ENCODE measurements around the gene CCDC89. TPM values are rescaled to one million over a fixed set of nuclear protein-coding genes. Genes with fewer than 3 reads are reported as not detected.
"Not testable (repeated sequence)": the region's sequence is repeated elsewhere in the genome, so short reads cannot be mapped to it uniquely, and the experiment has no call there.

CCDC89 gene
- total RNA-seq, 2 experiments from 2014 or later = not detected

GRCh38 chr11:85685125-85685819, 723 bp downstream of the CCDC89 start:
- Mint-ChIP-seq H3K9me3 (ENCODE audit: low read depth) (no peaks in the 10 kb centered on the region), H3K27ac (no peak overlapping the region), H3K27me3 (peaks cover 5% of the 10 kb centered on the region), H3K4me1 (peaks cover 16% of the 10 kb centered on the region), H3K4me3 (no peak overlapping the region), H3K36me3 (ENCODE audit: low read depth) (no peaks in the 10 kb centered on the region)
- ATAC-seq = no peak
- intact Hi-C loops (cut with DNase I, micrococcal nuclease) = no loop called here
- POLR2A ChIA-PET = no interaction called here
- no peak for DNase-seq
- CTCF ChIA-PET = interaction anchor here (0.6 to 2.4 kb wide), 3 partner anchors 10 to 23 kb away, joined by 3 to 22 read pairs (median 3); no protein-coding TSS in a partner anchor

- Mint-ChIP-seq H3K27me3 (peaks cover 5% of the 10 kb centered on the region), H3K4me1 (peaks cover 16% of the 10 kb centered on the region), H3K9me3 (ENCODE audit: low read depth) (no peaks in the 10 kb centered on the region), H3K4me3 (peak overlapping the region; percentile 77), H3K27ac (peak overlapping the region; percentile 87), H3K36me3 (ENCODE audit: low read depth) (no peaks in the 10 kb centered on the region)
- ATAC-seq (peak; percentile 90), DNase-seq (peak; percentile 81)
- intact Hi-C loops (cut with DNase I, micrococcal nuclease) = loop anchor here (1.0 to 2.0 kb wide), 2 partner anchors 17 to 18 kb away; partner anchors contain the start of gene CREBZF (in 2 of the 2)
- ChIA-PET CTCF (interaction anchor here (0.6 kb wide), 1 partner anchor 474 kb away, joined by 3 read pairs; no protein-coding TSS in a partner anchor), POLR2A (interaction anchor here (0.6 to 1.1 kb wide), 2 partner anchors 13 to 55 kb away, joined by 3 to 4 read pairs; no protein-coding TSS in a partner anchor)
These were observed 3.4 kb downstream of the CCDC89 start for GRCh38 chr11:85682330-85683305.

GRCh38 chr11:85680897-85681296, 5.1 kb downstream of the CCDC89 start:
- Mint-ChIP-seq H3K36me3 (ENCODE audit: low read depth) (no peaks in the 10 kb centered on the region), H3K27ac (no peak overlapping the region), H3K4me1 (peaks cover 16% of the 10 kb centered on the region), H3K9me3 (ENCODE audit: low read depth) (no peaks in the 10 kb centered on the region), H3K4me3 (no peak overlapping the region), H3K27me3 (peaks cover 5% of the 10 kb centered on the region)
- ATAC-seq (peak; percentile 49), DNase-seq (no peak)
- POLR2A ChIA-PET = interaction anchor here (0.6 kb wide), 2 partner anchors 23 to 106 kb away, joined by 3 read pairs; no protein-coding TSS in a partner anchor
- CTCF ChIA-PET = interaction anchor here (0.6 kb wide), 1 partner anchor 12 kb away, joined by 3 read pairs; no protein-coding TSS in a partner anchor
- intact Hi-C loops (cut with DNase I, micrococcal nuclease) = no loop called here

- intact Hi-C loops (cut with DNase I, micrococcal nuclease) = no loop called here
- Mint-ChIP-seq H3K4me3 (no peak overlapping the region), H3K9me3 (ENCODE audit: low read depth) (no peaks in the 10 kb centered on the region), H3K27me3 (peaks cover 5% of the 10 kb centered on the region), H3K4me1 (peaks cover 16% of the 10 kb centered on the region), H3K36me3 (ENCODE audit: low read depth) (no peaks in the 10 kb centered on the region), H3K27ac (no peak overlapping the region)
- ChIA-PET CTCF (interaction anchor here (0.8 to 1.1 kb wide), 3 partner anchors 9 to 362 kb away, joined by 3 to 5 read pairs (median 3); partner anchors contain the start of gene CCDC83), POLR2A (no interaction called here)
- no peak for ATAC-seq
- DNase-seq = no peak
These were observed 6.4 kb downstream of the CCDC89 start for GRCh38 chr11:85679576-85679975.

GRCh38 chr11:85673393-85673792, 12.6 kb downstream of the CCDC89 start:
- POLR2A ChIA-PET = no interaction called here
- no peaks in the 10 kb centered on the region for H3K4me1 Mint-ChIP-seq

GRCh38 chr11:85672105-85672902, 13.7 kb downstream of the CCDC89 start:
- ChIA-PET POLR2A (no interaction called here), CTCF (no interaction called here)
- ATAC-seq (no peak), DNase-seq (no peak)
- H3K36me3 Mint-ChIP-seq (ENCODE audit: low read depth) = no peaks in the 10 kb centered on the region
- H3K9me3 Mint-ChIP-seq (ENCODE audit: low read depth) = no peaks in the 10 kb centered on the region
- no peaks in the 10 kb centered on the region for H3K4me1 Mint-ChIP-seq
- intact Hi-C loops (cut with DNase I, micrococcal nuclease) = no loop called here
- no peak overlapping the region for H3K4me3 Mint-ChIP-seq
- no peaks in the 10 kb centered on the region for H3K27me3 Mint-ChIP-seq
- H3K27ac Mint-ChIP-seq = no peak overlapping the region

More at GRCh38 chr11:85673393-85673792, 12.6 kb downstream of the CCDC89 start:
- CTCF ChIA-PET = no interaction called here
- no peak for DNase-seq
- no peaks in the 10 kb centered on the region for H3K36me3 Mint-ChIP-seq (ENCODE audit: low read depth)
- no peaks in the 10 kb centered on the region for H3K27me3 Mint-ChIP-seq
- intact Hi-C loops (cut with DNase I, micrococcal nuclease) = no loop called here
- ATAC-seq = peak; percentile 61
- H3K27ac Mint-ChIP-seq = no peak overlapping the region
- no peaks in the 10 kb centered on the region for H3K9me3 Mint-ChIP-seq (ENCODE audit: low read depth)
- no peak overlapping the region for H3K4me3 Mint-ChIP-seq

GRCh38 chr11:85670949-85671663, 14.9 kb downstream of the CCDC89 start:
- intact Hi-C loops (cut with DNase I, micrococcal nuclease); H3K9me3 Mint-ChIP-seq (ENCODE audit: low read depth); H3K27ac Mint-ChIP-seq; DNase-seq; POLR2A ChIA-PET; H3K4me1 Mint-ChIP-seq; H3K36me3 Mint-ChIP-seq (ENCODE audit: low read depth); ATAC-seq; CTCF ChIA-PET; H3K4me3 Mint-ChIP-seq; H3K27me3 Mint-ChIP-seq: not testable (repeated sequence)

- Mint-ChIP-seq H3K4me3 (no peak overlapping the region), H3K27ac (no peak overlapping the region), H3K36me3 (ENCODE audit: low read depth) (peaks cover 12% of the 10 kb centered on the region), H3K9me3 (ENCODE audit: low read depth) (no peaks in the 10 kb centered on the region), H3K27me3 (no peaks in the 10 kb centered on the region), H3K4me1 (peaks cover 9% of the 10 kb centered on the region)
- DNase-seq (no peak), ATAC-seq (no peak)
- CTCF ChIA-PET = interaction anchor here (0.6 to 0.9 kb wide), 2 partner anchors 10 to 17 kb away, joined by 3 read pairs; no protein-coding TSS in a partner anchor
- POLR2A ChIA-PET = no interaction called here
- intact Hi-C loops (cut with DNase I, micrococcal nuclease) = loop anchor here in 1 of 2 experiments (5.0 to 10.0 kb wide), 3 partner anchors 159 to 577 kb away; partner anchors contain the start of genes EED and PICALM
These were observed 17.8 kb downstream of the CCDC89 start for GRCh38 chr11:85668157-85668556.

- Mint-ChIP-seq H3K9me3 (ENCODE audit: low read depth) (no peaks in the 10 kb centered on the region), H3K27me3 (no peaks in the 10 kb centered on the region), H3K4me3 (no peak overlapping the region), H3K36me3 (ENCODE audit: low read depth) (peaks cover 22% of the 10 kb centered on the region), H3K4me1 (peaks cover 11% of the 10 kb centered on the region), H3K27ac (no peak overlapping the region)
- intact Hi-C loops (cut with DNase I, micrococcal nuclease) = loop anchor here in 1 of 2 experiments (5.0 to 10.0 kb wide), 3 partner anchors 161 to 578 kb away; partner anchors contain the start of genes EED and PICALM
- CTCF ChIA-PET = no interaction called here
- no peak for DNase-seq
- ATAC-seq = no peak
- POLR2A ChIA-PET = no interaction called here
These were observed 19.3 kb downstream of the CCDC89 start for GRCh38 chr11:85666687-85667086.

- POLR2A ChIA-PET = no interaction called here
- H3K4me3 Mint-ChIP-seq = peak overlapping the region; percentile 100
- intact Hi-C loops (cut with DNase I, micrococcal nuclease) = loop anchor here (1.0 to 10.0 kb wide), 11 partner anchors 17 to 637 kb away; partner anchors contain the start of genes EED (in 1 of the 2), HIKESHI (in 1 of the 2), PICALM (in 1 of the 2) and SYTL2 (in 1 of the 2)
These were observed 20.3 kb downstream of the CCDC89 start for GRCh38 chr11:85665733-85666132.

More at GRCh38 chr11:85665733-85666132, 20.3 kb downstream of the CCDC89 start:
- H3K27me3 Mint-ChIP-seq = no peaks in the 10 kb centered on the region
- CTCF ChIA-PET = interaction anchor here (0.5 kb wide), 2 partner anchors 104 to 1432 kb away, joined by 3 to 4 read pairs; no protein-coding TSS in a partner anchor
- peaks cover 31% of the 10 kb centered on the region for H3K36me3 Mint-ChIP-seq (ENCODE audit: low read depth)
- no peaks in the 10 kb centered on the region for H3K9me3 Mint-ChIP-seq (ENCODE audit: low read depth)
- peaks cover 20% of the 10 kb centered on the region for H3K4me1 Mint-ChIP-seq
- H3K27ac Mint-ChIP-seq = peak overlapping the region; percentile 99
- DNase-seq (no peak), ATAC-seq (no peak)

Measured in activated CD4-positive, alpha-beta T cell treated with anti-CD3 and anti-CD28 coated beads for 36 hours (primary cell).